GM12878 (cell line): Measurements from ENCODE around the gene CACNA1E. TPM values are rescaled to one million over a fixed set of nuclear protein-coding genes. Genes with fewer than 3 reads are reported as not detected.

Experiments used
- ATAC-seq: fragments of 200-7000 bp; cut with Tn5 transposase; 3 replicates; pipeline ENCODE4 v1.9.1; 2020; ENCODE audit warnings: mild to moderate bottlenecking, moderate library complexity
- BruUV-seq: library from RNA; stranded (reverse); fragments of 400-500 nt; replicated peaks from 2 replicates; lab custom pipeline; 2021; lab: Mats Ljungman, UMichigan
- CTCF ChIA-PET: fragments of 300-600 bp; sonication (Branson Sonifier 250); formaldehyde crosslinking; extraction: SDS; loops from one replicate; lab custom pipeline; 2021; ENCODE audit warnings: inconsistent platforms; lab: Yijun Ruan, JAX
- POLR2A ChIA-PET: fragments of 350-600 bp; formaldehyde crosslinking; extraction: SDS; loops from one replicate; lab custom pipeline; 2021; ENCODE audit warnings: inconsistent platforms; lab: Charles Lee
- RAD21 ChIA-PET: fragments of 300-600 bp; sonication (Branson Sonifier 250); formaldehyde crosslinking; loops from one replicate; lab custom pipeline; 2023; ENCODE audit warnings: antibody characterized with exemption; ENCODE audit not compliant: unreplicated experiment; lab: Charles Lee
- SMC1A ChIA-PET: fragments of 300-600 bp; sonication (Branson Sonifier 250); formaldehyde crosslinking; loops from one replicate; lab custom pipeline; 2023; ENCODE audit not compliant: unreplicated experiment, uncharacterized antibody; lab: Charles Lee
- DNase-seq: peaks from one replicate; pipeline ENCODE4 v3.0.0-alpha.2; 2011; ENCODE audit warnings: low read depth, low spot score
- FAIRE-seq: peaks from 3 replicates; lab custom pipeline; 2011; peaks lifted over from hg19 to GRCh38; lab: Jason Lieb, UNC
- H2AFZ ChIP-seq: 2 replicates; pipeline ENCODE4 v1.6.0; 2011; ENCODE audit warnings: low read depth, low read length, control low read depth; ENCODE audit not compliant: control insufficient read depth
- H3K27ac ChIP-seq: 2 replicates; pipeline ENCODE4 v1.5.1; 2011; ENCODE audit warnings: control low read depth; ENCODE audit not compliant: control insufficient read depth, insufficient read depth
- H3K27me3 ChIP-seq, 2 experiments: replicated peaks in 1 of 2; 2 replicates each; pipeline versions ENCODE4 v1.6.0 to v1.6.1; 2011; ENCODE audit warnings: low read length in 1 of 2; ENCODE audit not compliant: control insufficient read depth in 2 of 2, insufficient read depth in 2 of 2
- H3K36me3 ChIP-seq, 2 experiments: 2 replicates each; pipeline ENCODE4 v1.5.1; 2011; ENCODE audit warnings: low read length in 1 of 2; ENCODE audit not compliant: control insufficient read depth in 2 of 2, insufficient read depth in 2 of 2
- H3K4me1 ChIP-seq: 2 replicates; pipeline ENCODE4 v1.6.1; 2011; ENCODE audit warnings: mild to moderate bottlenecking, low read length, moderate library complexity, mixed read lengths; ENCODE audit not compliant: control insufficient read depth, insufficient read depth
- H3K4me2 ChIP-seq: 2 replicates; pipeline ENCODE4 v1.6.0; 2011; ENCODE audit warnings: control low read depth; ENCODE audit not compliant: control insufficient read depth, insufficient read depth
- H3K4me3 ChIP-seq: fragments of 200-600 bp; sonication (generic); 2 replicates; pipeline ENCODE4 v1.5.1; 2016
- H3K79me2 ChIP-seq: 2 replicates; pipeline ENCODE4 v1.6.0; 2011; ENCODE audit warnings: low read length; ENCODE audit not compliant: control insufficient read depth, insufficient read depth
- H3K9ac ChIP-seq: 2 replicates; pipeline ENCODE4 v1.8.0; 2011; ENCODE audit warnings: low read length, control low read depth, mixed read lengths; ENCODE audit not compliant: control insufficient read depth, insufficient read depth
- H3K9me3 ChIP-seq: replicated peaks from 3 replicates; pipeline ENCODE4 v1.5.1; 2011; ENCODE audit warnings: mild to moderate bottlenecking, low read length; ENCODE audit not compliant: control insufficient read depth, insufficient read depth
- H4K20me1 ChIP-seq: 2 replicates; pipeline ENCODE4 v1.6.0; 2011; ENCODE audit not compliant: control insufficient read depth, insufficient read depth
- BCL11A ChIP-seq: IDR thresholded peaks from 2 replicates; pipeline ENCODE4 v1.6.1; 2011; ENCODE audit warnings: low read depth, low read length
- BHLHE40 ChIP-seq, 2 experiments: fragments of 450-650 bp in 1 of 2; IDR thresholded peaks; 2 replicates each; pipeline ENCODE4 v1.6.1; 2011 to 2017; ENCODE audit warnings: low read depth in 2 of 2, borderline replicate concordance in 1 of 2, improper control_type of control experiment in 1 of 2, low read length in 1 of 2, mild to moderate bottlenecking in 1 of 2
- CHD2 ChIP-seq: IDR thresholded peaks from 2 replicates; pipeline ENCODE4 v1.6.1; 2011; ENCODE audit warnings: low read depth, low read length, improper control_type of control experiment, borderline replicate concordance
- EGR1 ChIP-seq, 2 experiments: IDR thresholded peaks; 1 replicate in 1 of 2; 2 replicates in 1 of 2; pipeline ENCODE4 v1.6.1; 2011 to 2012; ENCODE audit warnings: low read depth in 2 of 2, low read length in 2 of 2, borderline replicate concordance in 1 of 2, mild to moderate bottlenecking in 1 of 2, moderate library complexity in 1 of 2
- EP300 ChIP-seq, 2 experiments: fragments of 150-350 bp in 1 of 2; IDR thresholded peaks; 2 replicates each; pipeline ENCODE4 v1.6.1; 2011 to 2012; ENCODE audit warnings: low read depth in 2 of 2, low read length in 2 of 2, borderline replicate concordance in 1 of 2, improper control_type of control experiment in 1 of 2, inconsistent platforms in 1 of 2; ENCODE audit not compliant: control insufficient read depth in 1 of 2
- GATAD2B ChIP-seq: fragments of 450-650 bp; conservative IDR thresholded peaks from 2 replicates; pipeline ENCODE4 v1.6.1; 2017; ENCODE audit warnings: low read depth, mild to moderate bottlenecking, moderate library complexity
- HCFC1 ChIP-seq: fragments of 150-350 bp; IDR thresholded peaks from 2 replicates; pipeline ENCODE4 v1.6.1; 2014; ENCODE audit warnings: low read length
- NBN ChIP-seq: fragments of 450-650 bp; IDR thresholded peaks from 2 replicates; pipeline ENCODE4 v1.6.1; 2016
- NR2F1 ChIP-seq: fragments of 450-650 bp; conservative IDR thresholded peaks from 2 replicates; pipeline ENCODE4 v1.6.1; 2017; ENCODE audit warnings: mild to moderate bottlenecking
- PAX5 ChIP-seq: IDR thresholded peaks from 2 replicates; pipeline ENCODE4 v1.6.1; 2011; ENCODE audit warnings: low read depth, low read length, borderline replicate concordance
- POU2F2 ChIP-seq: IDR thresholded peaks from 3 replicates; pipeline ENCODE4 v1.6.1; 2011; ENCODE audit warnings: low read depth, mild to moderate bottlenecking, low read length, borderline replicate concordance
- RAD51 ChIP-seq: fragments of 450-650 bp; IDR thresholded peaks from 2 replicates; pipeline ENCODE4 v1.6.1; 2016; ENCODE audit warnings: moderate library complexity, mild to moderate bottlenecking, inconsistent platforms
- RELA ChIP-seq: fragments of 450-650 bp; IDR thresholded peaks from 2 replicates; pipeline ENCODE4 v1.8.0; 2014; ENCODE audit warnings: borderline replicate concordance; ENCODE audit not compliant: partially characterized antibody
- SMARCA5 ChIP-seq: fragments of 450-650 bp; IDR thresholded peaks from 2 replicates; pipeline ENCODE4 v1.6.1; 2017; ENCODE audit warnings: mild to moderate bottlenecking
- SP1 ChIP-seq: IDR thresholded peaks from one replicate; pipeline ENCODE4 v1.6.1; 2011; ENCODE audit warnings: low read depth, low read length
- ZZZ3 ChIP-seq: IDR thresholded peaks from 2 replicates; pipeline ENCODE4 v1.6.1; 2011; ENCODE audit warnings: low read depth; ENCODE audit not compliant: control insufficient read depth, insufficient read length
- WGBS: methylation state at CpG from one replicate; pipeline ENCODE4 v1.1.6; 2016; ENCODE audit warnings: low lambda C conversion rate; ENCODE audit not compliant: insufficient replicate concordance, insufficient coverage; ENCODE audit errors: missing lambda C conversion rate; 5-methylcytosine and 5-hydroxymethylcytosine counted together
- in situ Hi-C: fragments of 300-500 bp; cut with MboI; formaldehyde crosslinking; loops from 9 replicates; pipeline ENCODE4 v1.14.3; 2018; ENCODE audit warnings: mixed read lengths
- intact Hi-C: fragments of 100-400 bp; cut with micrococcal nuclease; formaldehyde crosslinking; loops from one replicate; pipeline ENCODE4 v1.14.2; 2022; ENCODE audit not compliant: unreplicated experiment
- polyA plus RNA-seq, 11 experiments: library from polyadenylated mRNA; depleted of rRNA in 4 of 11; unstranded in 6 of 11; stranded (reverse) in 5 of 11; fragments of >200 nt; fragmentation: Nextera tagmentation in 4 of 11; fragmentation: Illumina TruSeq in 1 of 11; extraction: Ambion mirVana in 4 of 11; extraction: Trizol in 1 of 11; gene quantifications; 1 replicate in 1 of 11; 2 replicates in 10 of 11; pipeline versions ENCODE4 v1.2.1 to v1.2.3, GENCODE V29; 2011 to 2016; ENCODE audit warnings: inconsistent platforms in 2 of 11, missing spikeins in 2 of 11, low read depth in 1 of 11
- total RNA-seq, 4 experiments: library from RNA; depleted of rRNA in 3 of 4; stranded (reverse); fragments of >200 nt in 3 of 4; fragmentation: Illumina TruSeq in 1 of 4; extraction: Trizol in 1 of 4; gene quantifications; 2 replicates each; pipeline versions ENCODE4 v1.2.1 to v1.2.3, GENCODE V29; 2013 to 2021
- TF ChIP-seq, protein P1 (sequence below): fragments of 450-650 bp; IDR thresholded peaks from 2 replicates; pipeline ENCODE4 v1.6.1; 2017; ENCODE audit warnings: mild to moderate bottlenecking, moderate library complexity

CACNA1E gene
- total and polyA plus RNA-seq, 10 of the 15 experiments (the other 5 are each of a cell fraction or from before 2014, with no cell fraction given) = 0.57 to 22.0 (median 8.5) TPM

DNA sequence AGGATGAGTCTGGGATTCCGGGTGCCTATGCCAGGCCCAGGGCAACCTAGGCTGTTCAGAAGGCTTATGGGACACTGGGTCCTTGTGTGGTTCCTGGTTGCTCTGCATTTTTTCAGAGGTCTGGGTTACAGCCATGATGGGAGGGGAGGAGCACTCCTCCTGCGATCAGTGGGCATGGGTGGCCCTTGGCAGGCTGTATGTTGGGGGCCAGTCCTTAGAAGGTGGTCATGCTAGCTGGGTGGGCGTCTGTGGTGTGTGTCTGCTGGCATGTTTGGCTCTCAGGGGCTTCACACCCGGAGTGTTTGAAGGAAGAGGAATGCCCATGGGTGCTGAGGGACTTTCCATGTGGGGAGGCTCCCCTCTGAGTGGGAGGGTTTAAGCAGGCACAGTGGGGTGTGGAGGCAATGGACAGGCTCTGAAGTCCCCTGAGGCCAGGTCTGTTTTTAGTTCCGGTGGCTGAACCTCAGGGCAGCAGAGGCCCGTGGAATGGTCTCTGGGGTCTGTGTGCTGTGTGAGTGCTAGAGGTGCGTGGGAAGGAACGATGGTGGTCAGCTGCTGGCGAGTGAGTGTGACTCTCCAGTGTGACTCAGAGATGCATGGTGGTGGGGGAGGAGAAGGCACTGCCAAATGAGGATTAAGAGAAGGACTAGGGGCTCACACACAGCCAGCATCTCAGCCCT is 25.3 kb downstream of the CACNA1E start:
- ChIA-PET RAD21 (interaction anchor here (1.0 to 16.9 kb wide), 6 partner anchors 10 to 428 kb away, joined by 3 to 278 read pairs (median 5); partner anchors contain the start of gene CACNA1E), CTCF (interaction anchor here (0.5 to 2.7 kb wide), 6 partner anchors 10 to 433 kb away, joined by 3 to 11 read pairs (median 4); no protein-coding TSS in a partner anchor), SMC1A (interaction anchor here (0.7 to 7.0 kb wide), 6 partner anchors 10 to 54 kb away, joined by 3 to 220 read pairs (median 6); partner anchors contain the start of gene CACNA1E), POLR2A (interaction anchor here (0.5 to 6.7 kb wide), 4 partner anchors 20 to 79 kb away, joined by 3 to 135 read pairs (median 4); partner anchors contain the start of gene CACNA1E)
- in situ Hi-C loops = no loop called here
- WGBS = 7% methylated on average over 9 of the region's 9 CpGs
- Histone ChIP-seq H3K79me2 (no peaks in the 10 kb centered on the region; the same call in 1 of the 2 replicates), H3K27ac (peak overlapping the region; percentile 69), H2AFZ (peak overlapping the region; percentile 59), H3K4me1 (peaks cover 53% of the 10 kb centered on the region), H3K4me2 (peak overlapping the region; percentile 38), H3K36me3 (no peaks in the 10 kb centered on the region; a peak in 1 of 4 replicates), H3K27me3 (no peaks in the 10 kb centered on the region), H3K9ac (no peak overlapping the region), H3K9me3 (no peaks in the 10 kb centered on the region), H3K4me3 (no peak overlapping the region), H4K20me1 (no peaks in the 10 kb centered on the region)
- ATAC-seq (peak; percentile 65), DNase-seq (peak; percentile 69), FAIRE-seq (no peak)
- intact Hi-C loops = no loop called here
- BruUV-seq = no TSS peak
- TF ChIP-seq RAD51 (peak; percentile 21; the same call in 1 of the 2 replicates), RELA (peak; percentile 82), SMARCA5 (0 out of 2 replicates have a peak, but pooled peaks have one; percentile 45), PAX5 (peak; percentile 94), CHD2 (peak; percentile 75; the same call in 1 of the 2 replicates), GATAD2B (peak; percentile 99), POU2F2 (peak; percentile 14; the same call in 1 of the 3 replicates), SP1 (peak; percentile 30), NBN (peak; percentile 84; the same call in 1 of the 2 replicates), BCL11A (peak; percentile 63), EGR1 (IDR thresholded peaks at IDR 0.05; ENCODE audit: borderline replicate concordance in 1 of 2, low read depth in 2 of 2, low read length in 2 of 2) (peak in 1 of 2 experiments; percentile 8; a peak in 1 of 3 replicates), NR2F1 (peak; percentile 70; the same call in 1 of the 2 replicates), EP300 (IDR thresholded peaks at IDR 0.05; ENCODE audit: borderline replicate concordance in 1 of 2, control insufficient read depth in 1 of 2, low read depth in 2 of 2, low read length in 2 of 2) (peak; percentile 56 to 70; a peak in 2 of 4 replicates), ZZZ3 (no peak), BHLHE40 (IDR thresholded peaks at IDR 0.05; ENCODE audit: borderline replicate concordance in 1 of 2, low read depth in 2 of 2, low read length in 1 of 2) (peak; percentile 74 to 82), HCFC1 (no peak)
- TF ChIP-seq, protein P1, sequence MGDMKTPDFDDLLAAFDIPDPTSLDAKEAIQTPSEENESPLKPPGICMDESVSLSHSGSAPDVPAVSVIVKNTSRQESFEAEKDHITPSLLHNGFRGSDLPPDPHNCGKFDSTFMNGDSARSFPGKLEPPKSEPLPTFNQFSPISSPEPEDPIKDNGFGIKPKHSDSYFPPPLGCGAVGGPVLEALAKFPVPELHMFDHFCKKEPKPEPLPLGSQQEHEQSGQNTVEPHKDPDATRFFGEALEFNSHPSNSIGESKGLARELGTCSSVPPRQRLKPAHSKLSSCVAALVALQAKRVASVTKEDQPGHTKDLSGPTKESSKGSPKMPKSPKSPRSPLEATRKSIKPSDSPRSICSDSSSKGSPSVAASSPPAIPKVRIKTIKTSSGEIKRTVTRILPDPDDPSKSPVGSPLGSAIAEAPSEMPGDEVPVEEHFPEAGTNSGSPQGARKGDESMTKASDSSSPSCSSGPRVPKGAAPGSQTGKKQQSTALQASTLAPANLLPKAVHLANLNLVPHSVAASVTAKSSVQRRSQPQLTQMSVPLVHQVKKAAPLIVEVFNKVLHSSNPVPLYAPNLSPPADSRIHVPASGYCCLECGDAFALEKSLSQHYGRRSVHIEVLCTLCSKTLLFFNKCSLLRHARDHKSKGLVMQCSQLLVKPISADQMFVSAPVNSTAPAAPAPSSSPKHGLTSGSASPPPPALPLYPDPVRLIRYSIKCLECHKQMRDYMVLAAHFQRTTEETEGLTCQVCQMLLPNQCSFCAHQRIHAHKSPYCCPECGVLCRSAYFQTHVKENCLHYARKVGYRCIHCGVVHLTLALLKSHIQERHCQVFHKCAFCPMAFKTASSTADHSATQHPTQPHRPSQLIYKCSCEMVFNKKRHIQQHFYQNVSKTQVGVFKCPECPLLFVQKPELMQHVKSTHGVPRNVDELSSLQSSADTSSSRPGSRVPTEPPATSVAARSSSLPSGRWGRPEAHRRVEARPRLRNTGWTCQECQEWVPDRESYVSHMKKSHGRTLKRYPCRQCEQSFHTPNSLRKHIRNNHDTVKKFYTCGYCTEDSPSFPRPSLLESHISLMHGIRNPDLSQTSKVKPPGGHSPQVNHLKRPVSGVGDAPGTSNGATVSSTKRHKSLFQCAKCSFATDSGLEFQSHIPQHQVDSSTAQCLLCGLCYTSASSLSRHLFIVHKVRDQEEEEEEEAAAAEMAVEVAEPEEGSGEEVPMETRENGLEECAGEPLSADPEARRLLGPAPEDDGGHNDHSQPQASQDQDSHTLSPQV = peak; percentile 49; the same call in 1 of the 2 replicates
